Measurements from ENCODE around the gene IL1RL2.

DNA sequence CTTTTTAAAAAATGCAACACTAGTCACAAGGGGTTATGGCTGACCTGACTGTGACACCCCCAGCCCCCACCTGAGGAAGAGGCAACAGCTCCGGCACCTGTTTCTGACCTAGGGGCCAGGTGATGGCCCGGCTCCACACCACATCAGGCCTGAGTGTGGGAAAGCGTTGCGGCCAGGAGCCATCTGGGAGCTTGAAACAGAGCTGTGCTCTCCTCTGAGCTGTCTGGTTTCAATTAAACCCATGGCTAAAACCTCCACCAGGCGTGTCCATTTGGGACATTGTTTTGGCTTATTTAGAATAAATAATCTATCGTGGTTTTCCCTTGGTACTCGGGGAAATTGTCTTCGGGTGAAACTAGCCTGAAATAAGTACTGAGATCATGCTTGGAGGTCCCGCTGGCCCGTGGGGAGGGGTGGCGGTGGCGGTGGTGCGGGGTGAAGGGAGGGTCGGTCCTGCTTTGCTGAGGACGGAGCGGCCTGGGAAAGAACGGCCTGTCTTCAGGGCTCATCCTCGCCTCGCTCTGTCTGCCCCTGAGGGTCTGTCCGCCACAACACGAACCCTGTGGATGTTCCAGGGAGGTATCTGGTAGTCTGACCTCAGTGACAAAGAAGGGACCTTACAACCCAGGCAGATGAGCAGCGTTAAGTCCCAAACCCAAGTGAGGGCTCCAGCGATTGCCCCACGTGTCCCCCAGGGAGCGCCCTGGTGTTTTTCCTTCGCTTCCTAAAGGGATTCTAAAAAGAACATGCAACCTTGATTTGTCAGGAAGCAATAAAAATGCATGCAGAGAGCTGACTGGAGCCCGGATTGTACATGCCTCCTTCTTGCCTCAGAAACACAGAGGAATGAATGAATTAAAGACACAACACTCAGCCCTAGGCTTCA is 58.7 kb downstream of the IL1RL2 start:
- TF ChIP-seq, protein P1, sequence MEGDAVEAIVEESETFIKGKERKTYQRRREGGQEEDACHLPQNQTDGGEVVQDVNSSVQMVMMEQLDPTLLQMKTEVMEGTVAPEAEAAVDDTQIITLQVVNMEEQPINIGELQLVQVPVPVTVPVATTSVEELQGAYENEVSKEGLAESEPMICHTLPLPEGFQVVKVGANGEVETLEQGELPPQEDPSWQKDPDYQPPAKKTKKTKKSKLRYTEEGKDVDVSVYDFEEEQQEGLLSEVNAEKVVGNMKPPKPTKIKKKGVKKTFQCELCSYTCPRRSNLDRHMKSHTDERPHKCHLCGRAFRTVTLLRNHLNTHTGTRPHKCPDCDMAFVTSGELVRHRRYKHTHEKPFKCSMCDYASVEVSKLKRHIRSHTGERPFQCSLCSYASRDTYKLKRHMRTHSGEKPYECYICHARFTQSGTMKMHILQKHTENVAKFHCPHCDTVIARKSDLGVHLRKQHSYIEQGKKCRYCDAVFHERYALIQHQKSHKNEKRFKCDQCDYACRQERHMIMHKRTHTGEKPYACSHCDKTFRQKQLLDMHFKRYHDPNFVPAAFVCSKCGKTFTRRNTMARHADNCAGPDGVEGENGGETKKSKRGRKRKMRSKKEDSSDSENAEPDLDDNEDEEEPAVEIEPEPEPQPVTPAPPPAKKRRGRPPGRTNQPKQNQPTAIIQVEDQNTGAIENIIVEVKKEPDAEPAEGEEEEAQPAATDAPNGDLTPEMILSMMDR (IDR thresholded peaks at IDR 0.05) = no peak
- TF ChIP-seq POLR2A (IDR thresholded peaks at IDR 0.05) = no peak

Data from thyroid gland (tissue), 4 donors.